A673 (cell line): Measurements from ENCODE around the gene ARHGAP32. TPM values are rescaled to one million over a fixed set of nuclear protein-coding genes. Genes with fewer than 3 reads are reported as not detected.

Experiments used
- BruUV-seq: library from RNA; stranded (reverse); fragments of 400-500 nt; replicated peaks from 2 replicates; lab custom pipeline; 2021; lab: Mats Ljungman, UMichigan
- CTCF ChIA-PET: fragments of 300-600 bp; sonication (Branson Sonifier 250); formaldehyde crosslinking; loops from one replicate; lab custom pipeline; 2022; ENCODE audit warnings: antibody characterized with exemption; lab: Charles Lee
- POLR2A ChIA-PET: fragments of 300-600 bp; sonication (Branson Sonifier 250); formaldehyde crosslinking; loops from one replicate; lab custom pipeline; 2022; ENCODE audit warnings: antibody characterized with exemption; ENCODE audit not compliant: low non-redundant PET; lab: Charles Lee
- DNase-seq: peaks from one replicate; pipeline ENCODE4 v3.0.0-alpha.2; 2015; ENCODE audit warnings: low spot score
- H3K27ac ChIP-seq: fragments of 200-600 bp; sonication (generic); 2 replicates; pipeline ENCODE4 v1.5.1; 2016; ENCODE audit warnings: mixed run types, low read depth, mild to moderate bottlenecking, mixed read lengths, antibody characterized with exemption, low read length; ENCODE audit not compliant: poor library complexity, severe bottlenecking
- H3K27me3 ChIP-seq: fragments of 200-600 bp; sonication (generic); replicated peaks from 2 replicates; pipeline ENCODE4 v1.6.1; 2017; ENCODE audit warnings: mixed run types, low read depth, mild to moderate bottlenecking, mixed read lengths, antibody characterized with exemption, low read length; ENCODE audit not compliant: insufficient read depth, poor library complexity
- H3K36me3 ChIP-seq: fragments of 200-600 bp; sonication (generic); 2 replicates; pipeline ENCODE4 v1.6.1; 2016; ENCODE audit warnings: mixed run types, mild to moderate bottlenecking, mixed read lengths, antibody characterized with exemption, low read length; ENCODE audit not compliant: insufficient read depth, poor library complexity, severe bottlenecking
- H3K4me1 ChIP-seq: fragments of 200-600 bp; sonication (generic); 2 replicates; pipeline ENCODE4 v1.6.1; 2017; ENCODE audit warnings: mixed run types, mild to moderate bottlenecking, mixed read lengths, antibody characterized with exemption, low read length; ENCODE audit not compliant: insufficient read depth, poor library complexity, severe bottlenecking
- H3K4me3 ChIP-seq: fragments of 200-600 bp; sonication (generic); 2 replicates; pipeline ENCODE4 v1.5.1; 2016; ENCODE audit warnings: low read depth, mixed run types, mild to moderate bottlenecking, mixed read lengths, low read length; ENCODE audit not compliant: poor library complexity, severe bottlenecking
- H3K9me3 ChIP-seq: fragments of 200-600 bp; sonication (generic); 2 replicates; pipeline ENCODE4 v1.6.1; 2016; ENCODE audit warnings: mixed run types, low read depth, mild to moderate bottlenecking, mixed read lengths, antibody characterized with exemption, low read length; ENCODE audit not compliant: poor library complexity, severe bottlenecking
- CTCF ChIP-seq: fragments of 300-800, 200-600 bp; sonication (generic); conservative IDR thresholded peaks from 2 replicates; pipeline ENCODE4 v1.5.1; 2017; ENCODE audit warnings: low read depth, mild to moderate bottlenecking, antibody characterized with exemption, low read length, moderate library complexity, mixed read lengths
- EZH2 ChIP-seq: fragments of 200-600 bp; sonication (generic); IDR thresholded peaks from 2 replicates; pipeline ENCODE4 v1.6.1; 2017; ENCODE audit warnings: borderline replicate concordance, low read depth, mild to moderate bottlenecking, mixed read lengths, antibody characterized with exemption, low read length; ENCODE audit not compliant: poor library complexity, severe bottlenecking
- intact Hi-C: fragments of 100-400 bp; cut with micrococcal nuclease; formaldehyde crosslinking; loops from one replicate; pipeline ENCODE4 v1.10.0; 2022; ENCODE audit not compliant: unreplicated experiment
- total RNA-seq: library from RNA; stranded (reverse); gene quantifications from 2 replicates; pipeline ENCODE4 v1.2.3, GENCODE V29; 2021

The ARHGAP32 gene
- total RNA-seq, 1 experiment from 2014 or later = 42.8 TPM

GRCh38 chr11:129213261-129213660 is 21.1 kb upstream of the ARHGAP32 start:
- intact Hi-C loops = no loop called here
- CTCF ChIA-PET = no interaction called here
- POLR2A ChIA-PET = no interaction called here
- Histone ChIP-seq H3K27me3 (no peaks in the 10 kb centered on the region), H3K27ac (no peak overlapping the region), H3K4me3 (no peak overlapping the region), H3K36me3 (no peaks in the 10 kb centered on the region), H3K9me3 (no peaks in the 10 kb centered on the region), H3K4me1 (no peaks in the 10 kb centered on the region)
- BruUV-seq = no TSS peak
- TF ChIP-seq CTCF (no peak), EZH2 (no peak)
- DNase-seq = no peak

DNA sequence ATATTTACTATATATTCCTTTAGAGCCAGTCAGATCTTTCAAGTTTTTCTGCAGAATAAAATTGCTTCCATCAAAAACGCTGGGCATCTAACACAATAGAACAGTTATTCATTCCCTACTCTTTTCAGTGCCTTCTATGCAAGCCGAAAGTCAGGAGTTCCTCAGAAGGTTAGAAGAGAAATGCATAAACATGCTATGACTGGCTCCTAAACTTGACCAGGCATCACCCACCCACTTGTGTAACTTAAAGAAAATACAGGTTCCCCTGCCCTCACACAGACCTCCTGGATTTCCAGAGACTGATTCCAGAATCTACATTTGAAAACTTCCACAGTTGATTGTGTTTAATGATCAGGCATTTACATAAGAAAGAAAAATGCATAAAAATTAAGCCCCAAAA is 19.3 kb upstream of the ARHGAP32 start:
- Histone ChIP-seq H3K4me1 (no peaks in the 10 kb centered on the region), H3K36me3 (no peaks in the 10 kb centered on the region), H3K4me3 (no peak overlapping the region), H3K9me3 (no peaks in the 10 kb centered on the region), H3K27me3 (no peaks in the 10 kb centered on the region), H3K27ac (no peak overlapping the region)
- DNase-seq = no peak
- BruUV-seq = no TSS peak
- ChIA-PET CTCF (no interaction called here), POLR2A (no interaction called here)
- intact Hi-C loops = no loop called here
- TF ChIP-seq EZH2 (no peak), CTCF (no peak)

GRCh38 chr11:129210831-129211181 is 18.7 kb upstream of the ARHGAP32 start:
- Histone ChIP-seq H3K36me3 (no peaks in the 10 kb centered on the region), H3K27ac (no peak overlapping the region), H3K27me3 (no peaks in the 10 kb centered on the region), H3K9me3 (no peaks in the 10 kb centered on the region), H3K4me1 (no peaks in the 10 kb centered on the region), H3K4me3 (no peak overlapping the region)
- no peak for DNase-seq
- CTCF ChIA-PET = no interaction called here
- BruUV-seq = no TSS peak
- TF ChIP-seq EZH2 = no peak
- no peak for TF ChIP-seq CTCF
- intact Hi-C loops = no loop called here
- POLR2A ChIA-PET = no interaction called here
